Activated naive CD8-positive, alpha-beta T cell treated with anti-CD3 and anti-CD28 coated beads, Interleukin-2, amount 10 ng/mL, durations not matched to agents 7 days and 5 days (primary cell): ENCODE results near the gene PGRMC2. TPM values are rescaled to one million over a fixed set of nuclear protein-coding genes. Genes with fewer than 3 reads are reported as not detected.

ENCODE experiments used
- total RNA-seq, 2 experiments: library from RNA; stranded (reverse); gene quantifications; one replicate each; pipeline ENCODE4 v1.2.3, GENCODE V29; 2021

PGRMC2 gene
- total RNA-seq, 2 experiments from 2014 or later = 44.5 to 47.1 TPM

Other genes with a start within 250 kb of the PGRMC2 start
- gene LARP1B, start 226.5 kb downstream of the PGRMC2 start, total RNA-seq = 10 to 100 TPM; 12.8 to 13.2 TPM